Peyer's patch (tissue), 4 donors: ENCODE data around the gene NPAS2.

Source experiments
- POLR2A ChIP-seq, 2 donors: fragments of 450-650 bp; IDR thresholded peaks; one replicate each; pipeline ENCODE4 v1.5.1; 2017; ENCODE audit warnings: antibody characterized with exemption in 2 of 2, mild to moderate bottlenecking in 2 of 2, moderate library complexity in 2 of 2
- TF ChIP-seq, protein P1 (sequence below), 6 experiments: fragments of 450-650 bp in 4 of 6; fragments of 200-600 bp in 2 of 6; sonication (generic) in 1 of 6; IDR thresholded peaks; one replicate each; pipeline ENCODE4 v1.5.1; 2017 to 2019; ENCODE audit warnings: antibody characterized with exemption in 6 of 6, mild to moderate bottlenecking in 3 of 6, moderate library complexity in 1 of 6

GRCh38 chr2:101026253-101026701 lies 206.3 kb downstream of the NPAS2 start:
- TF ChIP-seq, protein P1, sequence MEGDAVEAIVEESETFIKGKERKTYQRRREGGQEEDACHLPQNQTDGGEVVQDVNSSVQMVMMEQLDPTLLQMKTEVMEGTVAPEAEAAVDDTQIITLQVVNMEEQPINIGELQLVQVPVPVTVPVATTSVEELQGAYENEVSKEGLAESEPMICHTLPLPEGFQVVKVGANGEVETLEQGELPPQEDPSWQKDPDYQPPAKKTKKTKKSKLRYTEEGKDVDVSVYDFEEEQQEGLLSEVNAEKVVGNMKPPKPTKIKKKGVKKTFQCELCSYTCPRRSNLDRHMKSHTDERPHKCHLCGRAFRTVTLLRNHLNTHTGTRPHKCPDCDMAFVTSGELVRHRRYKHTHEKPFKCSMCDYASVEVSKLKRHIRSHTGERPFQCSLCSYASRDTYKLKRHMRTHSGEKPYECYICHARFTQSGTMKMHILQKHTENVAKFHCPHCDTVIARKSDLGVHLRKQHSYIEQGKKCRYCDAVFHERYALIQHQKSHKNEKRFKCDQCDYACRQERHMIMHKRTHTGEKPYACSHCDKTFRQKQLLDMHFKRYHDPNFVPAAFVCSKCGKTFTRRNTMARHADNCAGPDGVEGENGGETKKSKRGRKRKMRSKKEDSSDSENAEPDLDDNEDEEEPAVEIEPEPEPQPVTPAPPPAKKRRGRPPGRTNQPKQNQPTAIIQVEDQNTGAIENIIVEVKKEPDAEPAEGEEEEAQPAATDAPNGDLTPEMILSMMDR (IDR thresholded peaks at IDR 0.05) = no peak
- no peak for TF ChIP-seq POLR2A (IDR thresholded peaks at IDR 0.05)
